ENCODE data around the gene RAD9A. TPM values are rescaled to one million over a fixed set of nuclear protein-coding genes. Genes with fewer than 3 reads are reported as not detected.

Gene RAD9A
- total and polyA plus RNA-seq, 2 donors (not counting 1 experiment from before 2014, with no cell fraction given), result 3.5 to 3.8 TPM

- peaks cover 18% of the 10 kb centered on the region for H3K79me2 ChIP-seq (ENCODE audit: control insufficient read depth, insufficient read depth, low read length)
- H2AFZ ChIP-seq (ENCODE audit: low read length), result no peak overlapping the region
- H3K4me2 ChIP-seq (ENCODE audit: extremely low read depth, insufficient read depth, low read length), result no peak overlapping the region
- H4K20me1 ChIP-seq (ENCODE audit: control insufficient read depth, extremely low read depth, insufficient read depth, low read length), result no peaks in the 10 kb centered on the region
- H3K27ac ChIP-seq (ENCODE audit: insufficient read depth, low read length), result no peak overlapping the region
- DNase-seq (ENCODE audit: low read depth in 2 of 2), result no peak
- TF ChIP-seq EZH2 (IDR thresholded peaks at IDR 0.05; ENCODE audit: low read length, missing control alignments) (no peak), CTCF (conservative IDR thresholded peaks at IDR 0.05 in 1 of 2, IDR thresholded peaks at IDR 0.05 in 1 of 2; ENCODE audit: low read depth in 1 of 2, low read length in 2 of 2) (no peak)
- no peaks in the 10 kb centered on the region for H3K36me3 ChIP-seq (ENCODE audit: control insufficient read depth, insufficient read depth, low read length)
- H3K9me3 ChIP-seq (ENCODE audit: control insufficient read depth, insufficient read depth, low read depth, low read length), result no peaks in the 10 kb centered on the region
- no peaks in the 10 kb centered on the region for H3K27me3 ChIP-seq (ENCODE audit: control insufficient read depth, insufficient read depth, low read length)
- H3K4me1 ChIP-seq (ENCODE audit: control insufficient read depth, extremely low read depth, insufficient read depth, low read length), result peaks cover 36% of the 10 kb centered on the region
- no peak overlapping the region for H3K4me3 ChIP-seq (replicated peaks in 1 of 4; ENCODE audit: control extremely low read depth in 1 of 4, insufficient read depth in 1 of 4, low read depth in 3 of 4, low read length in 4 of 4)
- H3K9ac ChIP-seq (ENCODE audit: insufficient read depth, low read length), result no peak overlapping the region
Measured at GRCh38 chr11:67375320-67376055, 16.3 kb upstream of the RAD9A start.

- no peak for DNase-seq (ENCODE audit: low read depth in 2 of 2)
- no peak overlapping the region for H3K9ac ChIP-seq (ENCODE audit: insufficient read depth, low read length)
- no peaks in the 10 kb centered on the region for H3K9me3 ChIP-seq (ENCODE audit: control insufficient read depth, insufficient read depth, low read depth, low read length)
- TF ChIP-seq EZH2 (IDR thresholded peaks at IDR 0.05; ENCODE audit: low read length, missing control alignments) (no peak), CTCF (conservative IDR thresholded peaks at IDR 0.05 in 1 of 2, IDR thresholded peaks at IDR 0.05 in 1 of 2; ENCODE audit: low read depth in 1 of 2, low read length in 2 of 2) (no peak)
- no peak overlapping the region for H3K27ac ChIP-seq (ENCODE audit: insufficient read depth, low read length)
- H3K36me3 ChIP-seq (ENCODE audit: control insufficient read depth, insufficient read depth, low read length), result no peaks in the 10 kb centered on the region
- no peak overlapping the region for H2AFZ ChIP-seq (ENCODE audit: low read length)
- no peaks in the 10 kb centered on the region for H4K20me1 ChIP-seq (ENCODE audit: control insufficient read depth, extremely low read depth, insufficient read depth, low read length)
- peaks cover 28% of the 10 kb centered on the region for H3K4me1 ChIP-seq (ENCODE audit: control insufficient read depth, extremely low read depth, insufficient read depth, low read length)
- no peaks in the 10 kb centered on the region for H3K27me3 ChIP-seq (ENCODE audit: control insufficient read depth, insufficient read depth, low read length)
- H3K4me2 ChIP-seq (ENCODE audit: extremely low read depth, insufficient read depth, low read length), result no peak overlapping the region
- peaks cover 10% of the 10 kb centered on the region for H3K79me2 ChIP-seq (ENCODE audit: control insufficient read depth, insufficient read depth, low read length)
- no peak overlapping the region for H3K4me3 ChIP-seq (replicated peaks in 1 of 4; ENCODE audit: control extremely low read depth in 1 of 4, insufficient read depth in 1 of 4, low read depth in 3 of 4, low read length in 4 of 4)
Measured at GRCh38 chr11:67376063-67376820, 15.5 kb upstream of the RAD9A start.

All from fibroblast of lung (primary cell).